Activated gamma-delta T cell treated with Interleukin-2 at 50 U/mL for 16 hours (primary cell): Measurements from ENCODE around the gene LELP1.
"Not testable (repeated sequence)": the region's sequence is repeated elsewhere in the genome, so short reads cannot be mapped to it uniquely, and the experiment has no call there.

Experiments used
- DNase-seq: peaks from one replicate; pipeline ENCODE4 v3.0.0-alpha.2; 2020

Gene LELP1

DNA sequence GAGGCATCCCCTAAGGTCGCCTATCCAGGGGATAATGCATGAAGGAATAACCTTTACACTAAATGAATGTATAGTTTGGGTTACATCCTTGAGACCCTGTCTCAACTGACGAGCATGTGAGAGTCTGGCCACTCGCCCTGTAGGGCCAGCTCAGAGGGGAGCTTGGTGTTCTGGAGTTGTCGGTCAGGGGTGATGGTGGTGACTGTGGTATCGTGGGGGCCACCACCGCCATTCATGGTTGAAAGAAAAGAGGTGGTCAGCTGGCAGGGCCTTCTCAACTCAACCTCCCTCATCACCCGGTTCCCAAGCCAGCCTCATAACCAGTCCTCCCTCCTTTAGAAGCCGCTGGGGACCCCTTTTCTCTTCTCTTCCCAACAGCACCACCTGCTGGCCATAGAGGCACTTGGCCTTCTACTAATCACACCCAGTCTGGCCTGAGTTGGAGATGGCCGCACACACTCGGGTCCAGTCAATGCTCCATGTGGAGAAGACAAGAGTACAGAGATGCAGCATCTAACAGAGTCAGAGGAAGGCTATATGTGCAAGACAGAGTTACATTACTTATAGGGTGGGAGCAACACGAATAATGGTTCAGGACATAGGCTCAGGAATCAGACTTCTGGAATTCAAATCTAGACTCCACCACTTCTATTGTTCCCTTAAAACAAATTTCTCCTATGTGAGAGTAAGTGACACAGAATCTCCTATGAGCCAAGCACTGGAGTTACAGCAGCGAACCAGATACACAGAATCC, 26.0 kb downstream of the LELP1 start:
- DNase-seq: not testable (repeated sequence)

DNA sequence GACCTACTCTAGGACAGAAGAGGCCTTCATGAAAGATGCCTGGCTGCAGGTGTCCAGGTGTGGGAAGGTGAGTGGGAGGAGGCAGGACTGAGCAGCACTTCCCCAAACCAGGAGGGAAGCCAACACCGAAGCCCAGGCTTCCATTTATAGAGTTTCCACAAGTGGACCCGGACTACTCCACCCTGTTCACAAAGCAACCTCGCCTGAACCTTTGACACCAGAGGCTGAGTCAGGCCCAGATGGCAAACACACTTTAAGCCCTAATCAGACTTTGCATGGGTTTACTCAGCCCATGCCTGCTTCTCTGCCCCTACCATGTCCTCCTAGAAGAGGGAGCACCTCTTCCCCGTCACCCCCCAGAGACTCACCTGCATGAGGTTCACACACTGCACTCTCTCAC, 28.1 kb downstream of the LELP1 start:
- DNase-seq: no peak

DNA sequence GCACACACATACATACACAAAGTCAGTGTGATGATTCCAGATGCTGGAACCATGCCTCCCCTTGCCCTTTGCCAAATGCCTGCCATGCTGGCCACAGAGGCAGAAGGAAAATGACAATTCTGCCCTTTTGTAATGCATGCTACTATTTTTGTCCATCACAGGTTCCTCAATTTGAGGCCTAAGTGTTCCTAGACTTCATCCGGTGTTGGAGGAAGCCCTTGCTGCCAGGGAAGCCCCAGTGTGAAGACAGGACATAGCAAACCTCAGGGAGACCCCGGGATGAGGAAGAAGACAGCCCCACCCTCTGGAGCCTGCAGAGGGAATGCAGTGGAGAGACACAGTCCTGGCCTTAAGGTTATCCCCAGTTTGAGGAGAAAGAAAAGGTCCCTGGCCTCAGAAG, 28.6 kb downstream of the LELP1 start:
- DNase-seq: no peak

DNA sequence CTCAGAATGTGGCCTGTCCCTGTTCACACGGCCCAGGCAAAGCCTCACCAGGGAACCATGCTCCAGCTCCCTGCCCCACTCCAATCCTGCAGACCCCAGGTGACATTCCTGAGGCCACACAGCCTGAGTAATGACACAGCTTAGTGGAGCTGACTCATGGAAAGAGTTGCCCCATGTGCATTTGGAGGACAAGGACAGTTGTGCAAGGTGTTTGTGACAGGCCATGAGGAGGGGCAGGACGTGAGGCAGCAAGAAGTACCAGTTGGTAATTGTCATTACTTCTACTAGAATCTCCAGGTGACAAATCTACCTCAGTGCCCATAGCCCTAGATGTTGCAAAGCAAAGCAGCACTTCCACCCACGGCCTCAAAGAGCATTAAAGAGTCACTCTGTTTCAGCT, 29.3 kb downstream of the LELP1 start:
- DNase-seq: no peak

DNA sequence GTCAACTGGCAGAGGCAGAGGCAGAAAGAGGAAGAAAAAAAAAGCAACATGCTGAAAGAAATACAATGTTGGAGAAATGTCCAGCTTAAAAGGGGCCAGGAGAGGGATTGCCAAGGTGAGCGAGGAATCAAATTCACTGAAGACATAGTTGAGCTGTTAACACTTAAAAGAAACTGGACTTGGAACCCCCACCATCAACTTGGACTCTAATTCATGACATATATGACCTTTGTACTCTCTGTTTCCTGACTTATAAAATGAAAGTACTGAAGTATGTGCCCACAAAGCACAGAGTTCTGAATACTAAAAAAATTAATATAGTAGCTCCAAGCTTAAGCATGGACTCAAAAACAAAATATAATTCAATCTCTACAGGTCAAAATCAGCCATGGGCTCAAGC, 30.2 kb downstream of the LELP1 start:
- DNase-seq: no peak

DNA sequence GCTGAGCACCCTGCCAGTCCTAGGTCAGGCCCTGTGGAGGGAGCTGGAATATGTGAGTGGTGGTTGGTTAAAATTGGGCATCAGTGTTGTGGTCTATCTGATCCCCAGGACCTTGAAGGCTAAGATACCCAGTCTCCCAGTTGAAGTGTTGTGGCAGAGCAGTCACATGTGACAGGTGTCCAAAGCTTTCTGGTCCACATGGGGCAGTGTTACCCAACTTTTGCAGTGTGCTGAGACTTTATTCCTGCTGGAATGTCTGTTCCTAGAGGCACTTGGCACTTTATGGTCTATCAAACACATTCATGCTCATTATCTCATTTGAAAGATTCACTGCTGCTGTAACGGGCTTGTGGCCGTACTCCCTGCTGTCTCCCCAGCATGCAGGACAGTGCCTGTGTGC, 35.3 kb downstream of the LELP1 start:
- DNase-seq: no peak

DNA sequence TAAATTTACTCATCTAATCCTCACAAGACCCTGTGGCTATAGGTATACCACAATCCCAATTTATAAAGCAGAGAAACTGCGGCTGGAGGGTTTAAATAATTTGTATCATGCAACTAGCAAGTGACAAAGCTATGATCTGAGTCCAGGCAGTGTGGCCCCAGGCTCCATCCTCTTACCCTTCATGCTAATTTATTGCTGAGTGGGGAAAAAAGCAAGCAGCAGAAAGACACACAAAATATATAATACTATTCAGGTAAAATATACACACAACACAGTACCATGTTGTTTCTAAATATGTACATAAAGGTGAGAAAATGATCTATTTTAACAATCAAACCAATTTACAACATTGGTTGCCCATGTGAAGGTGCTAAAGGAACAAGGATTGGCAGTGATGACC, 38.9 kb downstream of the LELP1 start:
- no peak for DNase-seq

DNA sequence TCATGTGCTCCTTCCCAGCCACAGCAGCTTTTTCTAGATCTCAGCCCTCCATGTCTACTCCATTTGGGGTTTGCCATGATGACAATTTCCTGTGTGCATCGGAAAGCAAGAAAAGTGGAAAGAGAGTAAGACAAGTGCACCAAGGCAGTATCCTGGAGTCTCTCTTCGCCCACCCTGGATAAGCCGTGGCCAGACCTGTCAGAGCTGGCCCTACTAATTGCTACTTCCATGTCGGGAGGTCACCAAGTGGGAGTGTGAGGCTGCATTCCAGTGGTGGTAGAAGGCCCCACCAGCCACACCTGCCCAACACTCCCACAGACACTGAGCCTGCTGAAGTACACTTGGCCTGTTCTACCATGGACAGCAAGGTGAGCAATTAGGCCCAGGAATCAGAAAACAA, 42.2 kb downstream of the LELP1 start:
- DNase-seq: no peak

DNA sequence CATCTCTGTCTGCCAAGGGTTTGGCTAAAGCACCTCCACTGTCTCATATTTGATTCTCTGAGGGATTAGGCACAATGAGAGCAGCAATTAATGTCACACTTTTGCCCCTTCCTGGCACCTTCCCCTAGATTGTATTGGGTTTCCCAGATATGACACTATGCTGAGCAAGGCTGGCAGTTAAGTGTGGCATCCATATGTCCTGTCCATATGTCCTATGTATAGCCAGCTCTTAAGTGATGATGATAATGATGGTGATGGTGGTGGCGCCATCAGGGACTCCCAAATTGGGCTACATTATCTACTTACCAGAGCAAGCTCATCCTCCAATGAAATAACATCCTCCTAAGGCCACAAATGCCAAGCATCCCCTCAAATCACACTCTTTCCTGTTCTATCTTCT, 42.8 kb downstream of the LELP1 start:
- DNase-seq: no peak

DNA sequence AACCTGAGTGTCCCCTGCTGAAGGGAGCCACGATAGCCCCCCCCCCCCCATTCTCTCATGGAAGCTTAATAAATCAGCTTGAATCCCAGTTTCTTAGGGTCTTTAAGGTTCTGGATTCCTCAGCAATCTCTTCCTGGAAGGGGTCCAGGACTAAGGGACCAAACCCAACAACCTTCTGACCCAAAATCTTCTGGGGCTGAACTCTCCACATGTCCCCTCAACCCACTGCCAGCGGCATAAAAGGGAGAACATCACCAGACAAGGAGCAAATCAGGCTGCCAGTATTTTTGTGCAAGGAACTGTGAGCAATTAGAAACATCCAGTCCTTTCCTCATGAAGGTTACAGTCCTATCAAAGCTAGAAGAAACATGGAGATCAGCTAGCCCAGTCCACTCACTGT, 43.6 kb downstream of the LELP1 start:
- no peak for DNase-seq

DNA sequence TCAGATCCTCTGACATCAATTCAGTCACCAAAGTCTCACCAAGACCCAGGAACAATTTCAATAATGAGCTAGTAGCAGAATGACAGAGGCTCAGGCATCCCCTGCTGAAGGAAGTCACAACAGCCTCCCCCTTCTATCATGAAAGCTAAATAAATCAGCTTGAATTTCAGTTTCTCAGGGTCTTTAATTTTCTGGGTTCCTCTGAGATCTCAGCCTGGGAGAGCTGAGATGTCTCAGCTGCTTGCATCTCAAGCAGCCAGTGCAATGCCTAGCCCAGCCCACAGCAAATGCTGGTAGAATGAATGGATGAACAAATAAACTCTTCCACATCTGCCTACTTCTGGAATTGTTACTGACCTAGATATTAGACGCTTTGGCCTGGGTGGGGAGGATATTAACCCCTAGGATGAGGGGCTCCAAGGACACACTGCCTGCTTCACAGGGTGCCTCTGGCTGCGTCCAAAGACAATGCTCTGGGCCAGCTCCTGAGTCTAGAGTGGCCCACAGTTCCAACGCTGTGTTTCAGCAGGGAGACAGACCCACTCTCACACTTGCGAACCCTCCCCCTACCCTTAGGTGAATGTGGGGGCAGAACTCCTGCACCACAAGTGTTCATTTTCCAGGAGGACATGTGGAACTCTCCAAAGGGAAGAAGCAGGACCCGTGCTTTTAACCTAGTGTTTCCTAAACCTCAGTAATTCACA, 45.1 kb downstream of the LELP1 start:
- DNase-seq: no peak

DNA sequence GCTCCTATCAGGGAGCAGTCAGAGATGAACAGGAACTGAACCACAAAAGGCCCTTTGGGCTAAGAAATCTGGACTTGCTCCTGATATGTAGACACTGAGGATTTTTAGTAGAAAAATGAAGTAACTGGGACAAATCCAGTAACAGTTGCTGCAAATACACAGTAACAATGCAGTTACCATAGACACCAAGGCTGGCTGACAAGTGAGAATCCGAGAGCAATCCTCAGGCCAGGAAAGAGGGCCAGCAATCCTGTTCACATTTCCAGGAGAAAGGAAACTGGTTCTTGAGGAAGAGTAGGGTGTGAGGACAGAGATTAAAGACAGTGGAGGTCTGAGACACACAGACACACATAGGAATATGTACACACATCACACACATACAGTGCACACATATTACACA, 46.9 kb downstream of the LELP1 start:
- no peak for DNase-seq

DNA sequence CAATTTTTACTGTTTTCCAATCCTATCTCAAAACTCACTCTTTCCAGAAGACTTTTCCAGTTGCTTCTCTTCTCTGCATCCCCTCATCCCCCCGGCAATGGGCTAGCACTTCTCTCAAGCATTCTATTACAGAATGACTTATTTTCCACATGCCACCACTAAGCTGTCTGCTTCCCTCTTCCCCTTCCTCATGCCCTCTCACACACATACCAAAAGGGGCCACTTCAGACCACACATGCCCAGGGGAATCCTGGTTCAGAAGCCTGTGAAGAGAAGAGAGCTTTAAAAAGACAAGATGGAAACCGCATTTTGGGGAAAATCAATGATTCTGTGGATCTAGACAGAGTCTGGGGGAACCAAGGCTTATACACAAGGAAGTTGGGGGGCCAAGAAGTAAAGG, 47.9 kb downstream of the LELP1 start:
- DNase-seq: no peak

DNA sequence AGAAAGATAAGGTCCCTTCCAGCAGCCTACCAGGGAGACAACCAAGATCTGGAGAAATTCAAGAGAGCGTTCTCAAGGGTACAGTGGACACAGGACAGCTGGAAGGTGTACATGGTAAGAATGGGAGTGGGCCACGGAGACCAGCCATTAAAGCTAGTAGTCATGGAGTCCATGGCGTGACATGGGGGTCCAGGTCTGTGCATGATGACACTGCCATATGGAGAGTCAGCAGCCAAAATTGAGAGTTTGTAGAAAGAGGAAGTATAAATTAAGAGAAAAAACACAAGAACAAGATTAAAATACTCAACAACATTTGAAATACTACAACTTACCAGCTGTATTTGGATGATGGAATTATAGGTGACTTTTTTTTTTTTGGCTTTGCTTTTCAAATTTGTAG, 48.3 kb downstream of the LELP1 start:
- DNase-seq: no peak

DNA sequence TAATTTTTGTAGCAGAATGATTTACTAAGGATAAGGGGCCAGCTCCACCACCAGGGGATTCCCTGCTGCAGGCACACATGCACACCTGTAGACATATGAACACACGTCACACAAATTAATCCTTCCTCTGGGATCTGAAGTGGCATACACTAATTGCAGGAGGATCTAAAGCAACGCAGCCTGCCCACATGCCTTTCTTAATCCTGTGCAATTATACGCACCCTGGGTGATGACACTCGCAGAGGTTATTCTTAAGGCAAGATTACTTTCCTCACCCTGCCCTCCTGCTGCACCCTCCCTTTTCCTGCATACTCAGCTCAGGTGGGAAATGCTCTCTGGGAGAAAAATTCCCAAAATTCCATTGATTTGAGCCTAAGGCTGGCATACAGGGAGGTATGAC, 48.8 kb downstream of the LELP1 start:
- no peak for DNase-seq

DNA sequence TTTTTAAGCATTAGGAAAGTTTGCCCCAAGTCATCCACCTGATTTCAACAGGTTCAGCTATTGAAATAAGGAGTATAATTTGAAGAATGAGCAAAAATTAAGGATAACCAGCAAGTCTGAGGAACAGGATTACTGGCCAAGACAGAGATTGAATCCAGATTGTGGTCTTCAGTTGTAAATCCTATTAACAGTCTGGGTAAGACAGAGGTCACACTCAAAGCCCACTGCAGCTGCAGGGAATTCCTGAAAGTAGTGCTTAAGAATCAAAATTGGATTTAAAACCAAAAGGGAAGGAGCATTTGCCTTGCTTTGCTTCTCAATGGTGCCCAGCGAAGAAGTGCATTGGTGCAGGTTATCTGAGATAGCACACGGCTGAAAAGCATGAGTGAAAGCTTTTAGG, 49.8 kb downstream of the LELP1 start:
- no peak for DNase-seq

DNA sequence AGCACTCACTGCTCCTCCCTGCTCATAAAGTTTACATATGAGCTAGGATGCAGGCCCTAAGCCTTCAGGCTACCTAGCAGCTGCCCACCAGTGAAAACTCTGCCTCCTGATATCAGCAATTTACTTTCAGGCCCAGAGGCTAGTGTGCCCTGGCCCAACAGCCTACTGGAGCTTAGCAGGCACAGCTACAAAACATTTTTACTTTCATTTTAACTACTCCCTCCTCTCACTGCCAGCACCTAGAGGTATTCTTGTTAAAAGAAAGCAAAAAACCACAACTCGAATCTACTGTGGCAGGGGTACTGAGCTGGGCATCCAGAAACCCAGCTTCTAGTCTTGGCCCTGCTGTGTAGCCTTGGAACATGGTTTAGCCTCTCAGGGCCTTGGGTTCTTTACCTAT, 50.5 kb downstream of the LELP1 start:
- no peak for DNase-seq
